ENCODE results near the gene KCNIP1. TPM values are rescaled to one million over a fixed set of nuclear protein-coding genes. Genes with fewer than 3 reads are reported as not detected.

KCNIP1 gene
- total and polyA plus RNA-seq, 9 of the 15 experiments (the other 6 are each of a cell fraction or from before 2014, with no cell fraction given): not detected

GRCh38 chr5:170636801-170637477 lies 133.1 kb downstream of the KCNIP1 start:
- in situ Hi-C loops (cut with MboI): no loop called here
- peaks cover 4 to 11% of the 10 kb centered on the region in 2 experiments; a peak in 4 of 5 replicates for H3K4me1 ChIP-seq (replicated peaks in 1 of 2; ENCODE audit: control insufficient read depth in 2 of 2, insufficient read depth in 2 of 2, low read length in 2 of 2)
- intact Hi-C loops (cut with micrococcal nuclease): loop anchor here (5.0 kb wide), 1 partner anchor 700 kb away; no protein-coding TSS in a partner anchor
- no peak overlapping the region for H3K4me3 ChIP-seq
- H3K36me3 ChIP-seq (ENCODE audit: control insufficient read depth, insufficient read depth, low read length): no peaks in the 10 kb centered on the region
- no peak overlapping the region for H3K27ac ChIP-seq (ENCODE audit: extremely low read depth, low read depth, low read length)
- BruUV-seq (replicated peaks): no TSS peak
- H2AFZ ChIP-seq (ENCODE audit: low read depth, low read length): no peak overlapping the region
- FAIRE-seq (no peak), DNase-seq (ENCODE audit: extremely low read depth in 1 of 4, low spot score in 3 of 4) (no peak), ATAC-seq (no peak)
- H3K4me2 ChIP-seq (ENCODE audit: insufficient read depth, low read length): no peak overlapping the region
- H3K79me2 ChIP-seq (ENCODE audit: control insufficient read depth, insufficient read depth, low read length): no peaks in the 10 kb centered on the region
- H3K9ac ChIP-seq (ENCODE audit: insufficient read depth in 1 of 2, low read depth in 2 of 2, low read length in 2 of 2): no peak overlapping the region
- H3K9me1 ChIP-seq (ENCODE audit: control insufficient read depth, insufficient read depth, low read length): peaks cover 3% of the 10 kb centered on the region
- peaks cover 21% of the 10 kb centered on the region; the same call in 1 of the 2 replicates for H4K20me1 ChIP-seq (replicated peaks; ENCODE audit: control insufficient read depth, insufficient read depth, low read length)
- TF ChIP-seq PCBP2 (IDR thresholded peaks at IDR 0.05; ENCODE audit: low read depth, low read length, poor library complexity, severe bottlenecking): no peak
- CTCF ChIA-PET (ENCODE audit: low intra/inter-chr PET ratio): interaction anchor here (0.7 kb wide), 1 partner anchor 33 kb away, joined by 3 read pairs; no protein-coding TSS in a partner anchor
- 3% methylated on average over 8 of the region's 8 CpGs for WGBS (ENCODE audit: insufficient coverage, low coverage, missing lambda C conversion rate)
- POLR2A ChIA-PET: no interaction called here
- peaks cover 0 to 20% of the 10 kb centered on the region in 2 experiments; a peak in 2 of 5 replicates for H3K27me3 ChIP-seq (ENCODE audit: control insufficient read depth in 2 of 2, insufficient read depth in 2 of 2, low read length in 2 of 2)
- no peaks in the 10 kb centered on the region for H3K9me3 ChIP-seq (replicated peaks; ENCODE audit: control insufficient read depth, insufficient read depth, low read depth, low read length)

- H3K4me1 ChIP-seq (replicated peaks in 1 of 2; ENCODE audit: control insufficient read depth in 2 of 2, insufficient read depth in 2 of 2, low read length in 2 of 2): peaks cover 4 to 6% of the 10 kb centered on the region in 2 experiments; a peak in 4 of 5 replicates
- no peak overlapping the region for H3K9ac ChIP-seq (ENCODE audit: insufficient read depth in 1 of 2, low read depth in 2 of 2, low read length in 2 of 2)
- WGBS (ENCODE audit: insufficient coverage, low coverage, missing lambda C conversion rate): 0% methylated on average over 4 of the region's 4 CpGs
- no peaks in the 10 kb centered on the region for H3K79me2 ChIP-seq (ENCODE audit: control insufficient read depth, insufficient read depth, low read length)
- H4K20me1 ChIP-seq (replicated peaks; ENCODE audit: control insufficient read depth, insufficient read depth, low read length): peaks cover 13% of the 10 kb centered on the region; the same call in 1 of the 2 replicates
- CTCF ChIA-PET (ENCODE audit: low intra/inter-chr PET ratio): interaction anchor here (0.7 kb wide), 1 partner anchor 153 kb away, joined by 3 read pairs; no protein-coding TSS in a partner anchor
- intact Hi-C loops (cut with micrococcal nuclease) (loop anchor here (1.0 to 5.0 kb wide), 2 partner anchors 153 to 699 kb away; no protein-coding TSS in a partner anchor), in situ Hi-C loops (cut with MboI) (no loop called here)
- FAIRE-seq (no peak), ATAC-seq (no peak), DNase-seq (ENCODE audit: extremely low read depth in 1 of 4, low spot score in 3 of 4) (no peak)
- peaks cover 0 to 25% of the 10 kb centered on the region in 2 experiments; a peak in 2 of 5 replicates for H3K27me3 ChIP-seq (ENCODE audit: control insufficient read depth in 2 of 2, insufficient read depth in 2 of 2, low read length in 2 of 2)
- POLR2A ChIA-PET: interaction anchor here (1.0 to 1.1 kb wide), 2 partner anchors 9 to 153 kb away, joined by 3 read pairs; no protein-coding TSS in a partner anchor
- no peak overlapping the region for H2AFZ ChIP-seq (ENCODE audit: low read depth, low read length)
- no peak overlapping the region for H3K27ac ChIP-seq (ENCODE audit: extremely low read depth, low read depth, low read length)
- TF ChIP-seq SPI1 (IDR thresholded peaks at IDR 0.05; ENCODE audit: borderline replicate concordance, low read depth, low read length): no peak
- no peak for TF ChIP-seq ILK (tag; IDR thresholded peaks at IDR 0.05; ENCODE audit: borderline replicate concordance, low read depth)
- no peak for TF ChIP-seq SUPT5H (IDR thresholded peaks at IDR 0.05)
- TF ChIP-seq FOXO4 (CRISPR knock-in tag; IDR thresholded peaks at IDR 0.05): no peak
- TF ChIP-seq TEAD2 (tag; IDR thresholded peaks at IDR 0.05): no peak
- TF ChIP-seq ZNF134 (CRISPR knock-in tag; conservative IDR thresholded peaks at IDR 0.05): no peak
- no peak for TF ChIP-seq SRF (CRISPR knock-in tag; IDR thresholded peaks at IDR 0.05)
- no TSS peak for BruUV-seq (replicated peaks)
- no peak overlapping the region for H3K4me3 ChIP-seq
- no peaks in the 10 kb centered on the region for H3K9me3 ChIP-seq (replicated peaks; ENCODE audit: control insufficient read depth, insufficient read depth, low read depth, low read length)
- H3K36me3 ChIP-seq (ENCODE audit: control insufficient read depth, insufficient read depth, low read length): no peaks in the 10 kb centered on the region
- H3K4me2 ChIP-seq (ENCODE audit: insufficient read depth, low read length): no peak overlapping the region
- peaks cover 3% of the 10 kb centered on the region for H3K9me1 ChIP-seq (ENCODE audit: control insufficient read depth, insufficient read depth, low read length)
Measured at GRCh38 chr5:170638051-170638450, 134.2 kb downstream of the KCNIP1 start.
